ENCODE results near the gene TEDC1. TPM values are rescaled to one million over a fixed set of nuclear protein-coding genes. Genes with fewer than 3 reads are reported as not detected.

TEDC1 gene, protein sequence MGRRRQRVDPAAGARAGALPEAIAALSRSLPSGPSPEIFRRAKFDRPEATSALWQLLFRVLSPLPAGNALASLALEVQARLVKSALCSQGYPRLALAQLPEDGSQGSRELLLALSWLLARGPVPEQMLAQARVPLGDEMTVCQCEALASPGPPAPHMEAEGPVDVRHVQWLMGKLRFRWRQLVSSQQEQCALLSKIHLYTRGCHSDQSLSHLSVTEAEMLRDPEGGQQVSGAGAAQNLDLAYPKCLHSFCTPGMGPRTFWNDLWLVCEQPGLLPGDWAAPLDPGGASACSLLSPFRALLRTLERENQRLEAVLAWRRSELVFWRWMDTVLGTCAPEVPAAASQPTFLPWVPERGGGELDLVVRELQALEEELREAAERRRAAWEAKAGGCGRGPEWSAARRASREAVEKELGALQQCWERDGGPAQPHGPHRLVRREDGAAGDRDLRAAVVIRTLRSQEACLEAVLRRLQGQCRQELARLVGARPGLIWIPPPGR
- total RNA-seq, result 2.6 and 25.8 TPM in 2 replicates

DNA sequence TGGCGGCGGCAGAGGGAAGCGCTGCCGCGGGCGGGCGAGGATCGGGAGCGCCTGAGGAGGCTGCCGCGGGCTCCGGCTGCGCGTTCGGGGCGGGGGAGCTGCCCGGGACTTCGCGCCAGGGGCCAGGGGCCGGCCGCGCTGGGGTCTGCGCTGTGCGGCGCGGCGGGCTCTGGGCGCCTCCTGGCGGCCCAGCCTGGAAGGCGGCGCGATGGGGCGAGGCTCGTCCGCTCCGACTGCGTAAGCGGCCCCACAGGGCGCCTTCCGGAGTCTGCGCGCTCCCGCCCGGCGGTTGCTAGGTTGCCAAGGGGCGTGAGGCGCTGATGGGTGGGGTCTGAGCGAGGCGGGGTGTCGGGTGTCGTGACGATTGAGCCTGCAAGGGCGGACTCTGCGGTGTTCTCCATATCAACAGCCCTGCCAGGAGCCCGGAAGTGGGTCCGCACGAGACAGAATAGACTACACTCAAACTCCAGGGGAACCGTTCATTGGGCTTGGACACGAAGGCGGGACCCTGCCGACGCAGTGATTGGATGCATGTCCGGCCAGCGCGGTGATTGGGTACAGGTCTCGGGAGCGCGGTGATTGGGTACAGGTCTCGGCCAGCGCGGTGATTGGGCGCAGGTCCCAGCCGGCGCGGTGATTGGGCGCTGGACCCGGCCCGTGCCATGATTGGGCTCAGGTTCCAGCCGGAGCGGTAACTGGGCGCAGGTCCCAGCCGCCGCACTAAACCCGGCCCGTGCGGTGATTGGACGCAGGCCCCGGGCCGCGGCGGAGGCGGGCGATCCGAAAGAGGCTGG is at the start of gene TEDC1:
Gene TEDC1, plus strand, starts transcription at position 675 of the 794 bp plus-strand sequence. CDS start 130 bp downstream, outside the sequence.

DNA sequence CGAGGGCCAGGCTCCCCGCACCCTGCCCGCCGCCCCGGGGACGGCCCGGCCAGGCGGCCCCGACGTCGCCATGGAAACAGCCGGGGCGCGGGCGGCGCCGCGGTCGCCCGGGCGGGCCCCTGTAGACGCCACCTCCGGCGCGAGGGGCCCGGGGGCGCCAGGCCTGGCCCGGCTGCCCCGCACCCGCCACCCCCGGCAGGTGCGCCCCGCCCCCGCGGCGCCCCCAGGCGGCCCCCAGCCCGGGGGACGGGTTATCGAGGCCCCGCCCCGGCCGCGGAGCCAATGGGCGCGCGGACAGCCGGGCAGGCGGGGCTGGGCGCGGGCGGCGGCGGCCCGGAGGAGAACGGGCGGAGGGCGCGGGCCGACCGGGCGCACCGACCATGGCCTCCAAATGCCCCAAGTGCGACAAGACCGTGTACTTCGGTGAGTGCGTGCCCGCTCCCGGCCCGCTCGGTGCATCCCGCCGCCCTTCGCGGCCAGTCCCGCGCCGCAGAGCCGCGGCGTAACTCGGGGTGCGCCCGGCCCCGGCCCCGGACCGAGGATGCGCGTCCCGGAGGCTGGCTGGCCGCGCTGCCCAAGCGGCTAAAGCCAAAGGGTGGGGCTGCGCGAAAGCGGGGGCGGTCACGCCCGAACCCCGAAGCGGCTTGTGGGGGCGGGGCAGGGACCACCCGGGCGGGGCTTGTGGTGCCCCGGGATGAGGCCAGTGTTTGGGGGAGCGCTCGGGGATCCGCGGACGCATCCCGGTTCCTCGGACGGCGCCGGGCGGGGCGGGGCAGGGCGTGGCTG is 16.4 kb upstream of the TEDC1 start, which contains the start of gene CRIP2:
Gene CRIP2, plus strand, starts transcription at position 339 of the 786 bp plus-strand sequence. Its CDS starts 42 bp downstream, at position 381.

DNA sequence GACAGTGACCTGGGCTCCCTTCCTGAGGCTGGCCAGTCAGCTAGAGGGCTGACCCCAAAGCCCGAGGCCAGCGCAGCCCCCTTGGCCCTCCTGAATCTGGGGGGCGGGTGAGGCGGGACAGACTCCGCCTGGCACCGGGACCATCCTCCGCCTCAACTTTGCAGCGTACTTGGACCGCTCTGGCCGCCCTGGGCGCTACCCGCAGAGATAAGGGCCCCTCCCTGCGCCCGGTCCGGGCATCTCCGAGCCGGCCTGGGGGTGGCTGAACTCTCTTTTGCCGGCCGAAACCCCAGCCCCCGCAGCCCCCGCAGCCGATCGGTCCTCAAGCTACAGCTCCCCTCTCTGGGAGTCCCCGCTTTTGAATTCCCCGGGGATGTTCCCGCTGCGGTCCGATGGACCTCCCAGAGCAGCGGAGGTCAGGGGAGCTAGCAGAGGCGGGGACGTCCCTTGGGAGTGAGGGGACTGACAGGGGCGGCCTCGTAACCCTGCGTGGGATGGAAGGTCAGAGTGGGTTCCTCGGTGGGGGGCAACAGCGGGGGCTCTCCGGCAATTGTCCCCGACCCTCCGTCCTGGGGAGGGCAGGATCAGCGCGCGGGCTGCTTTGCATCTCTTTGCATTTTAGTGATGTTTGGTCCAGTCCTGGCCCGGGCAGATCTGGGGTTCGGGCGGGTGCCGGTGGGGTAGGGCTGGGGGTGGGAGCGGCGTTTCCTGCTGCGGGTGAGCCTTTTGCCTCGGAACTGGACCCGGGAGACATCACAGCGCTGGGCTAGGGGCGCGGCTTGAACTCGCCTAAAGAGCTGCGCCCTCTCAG is 4.7 kb upstream of the TEDC1 start, which contains the start of gene CRIP1:
Gene CRIP1, plus strand, starts transcription at position 724 of the 811 bp plus-strand sequence. CDS start 374 bp downstream, outside the sequence.

DNA sequence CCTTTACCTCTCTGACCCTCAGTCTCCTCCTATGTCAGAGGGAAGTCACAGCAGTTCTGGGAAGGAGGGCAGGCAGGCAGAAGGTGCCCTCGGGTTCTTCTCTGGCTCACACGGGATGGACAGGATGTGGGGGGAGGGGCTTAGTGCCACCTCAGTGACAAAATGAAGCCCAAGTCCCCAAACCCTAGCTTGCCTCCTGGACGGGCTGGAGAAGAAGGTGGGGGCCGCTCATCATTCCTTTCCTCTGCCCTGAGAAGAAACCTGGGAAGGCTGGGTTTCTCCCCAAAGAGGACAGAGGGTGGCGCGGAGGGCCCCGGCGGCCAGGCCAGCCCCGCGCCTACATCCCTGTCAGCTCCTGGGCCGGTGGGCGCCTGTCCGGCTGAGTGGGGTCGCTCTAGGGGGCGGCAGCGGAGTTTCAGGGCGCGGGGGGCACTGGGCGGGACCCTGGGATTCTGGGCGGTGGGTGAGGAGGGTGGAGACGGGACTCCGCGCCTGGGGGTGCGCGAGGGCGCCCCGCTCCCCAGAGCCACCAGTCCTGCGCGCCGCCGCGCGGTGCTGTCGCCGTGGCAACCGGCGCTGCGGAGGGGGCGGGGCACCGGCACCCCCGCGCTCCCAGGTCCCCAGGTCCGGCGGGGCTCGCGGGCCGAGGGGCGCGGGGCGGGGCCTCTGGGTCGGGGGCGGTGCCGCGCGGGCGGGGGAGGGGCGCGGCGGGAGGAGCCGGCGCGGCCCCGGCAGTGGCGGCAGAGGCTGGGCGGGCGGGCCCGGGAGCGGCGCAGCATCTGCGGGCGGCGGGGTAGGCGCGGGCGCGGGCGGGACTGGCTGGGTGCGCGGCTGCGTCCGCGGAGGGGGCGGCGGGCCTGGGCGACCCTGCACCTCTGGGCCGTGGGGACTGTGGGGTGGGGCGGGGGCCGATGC is 35.1 kb downstream of the TEDC1 start, which contains the start of gene TMEM121:
Gene TMEM121, plus strand, starts transcription at position 723 of the 915 bp plus-strand sequence. CDS start 2,252 bp downstream, outside the sequence.

Other genes with a start within 250 kb of the TEDC1 start
- gene BTBD6, start 242.7 kb upstream of the TEDC1 start, total RNA-seq, result 52.7 and 106 TPM in 2 replicates
- gene BRF1, start 190.2 kb upstream of the TEDC1 start, total RNA-seq, result 33.3 and 50.1 TPM in 2 replicates
- gene PACS2, start 176.5 kb upstream of the TEDC1 start, total RNA-seq, result 57.3 and 62.3 TPM in 2 replicates
- under 0.01 TPM in 1 of 2 replicates, not detected in the other for gene TEX22, start 92.7 kb upstream of the TEDC1 start, total RNA-seq
- 62.3 and 72.2 TPM in 2 replicates for gene MTA1, start 71.4 kb upstream of the TEDC1 start, total RNA-seq
- 10.5 and 60.7 TPM in 2 replicates for gene CRIP2, start 16.4 kb upstream of the TEDC1 start, total RNA-seq
- 5.3 and 7.3 TPM in 2 replicates for gene CRIP1, start 4.4 kb upstream of the TEDC1 start, total RNA-seq
- gene TMEM121, start 35.3 kb downstream of the TEDC1 start, total RNA-seq, result 3.3 and 5.7 TPM in 2 replicates